Stimulated activated CD8-positive, alpha-beta memory T cell treated with anti-CD3 and anti-CD28 coated beads, Interleukin-12 subunit alpha, Interleukin-12 subunit beta, amount 100 ng/mL, for 1 hour (primary cell): ENCODE data around the gene TBX2.

Experiments used
- DNase-seq: peaks from one replicate; pipeline ENCODE4 v3.0.0-alpha.2; 2020; ENCODE audit warnings: low read depth

Gene TBX2

GRCh38 chr17:61454381-61455323, 55.0 kb downstream of the TBX2 start:
- DNase-seq: no peak

GRCh38 chr17:61455324-61456060, 55.8 kb downstream of the TBX2 start:
- no peak for DNase-seq

GRCh38 chr17:61456061-61456681, 56.5 kb downstream of the TBX2 start:
- no peak for DNase-seq

- no peak for DNase-seq
Observed at GRCh38 chr17:61456688-61457225, 57.1 kb downstream of the TBX2 start.

- DNase-seq: no peak
Observed at GRCh38 chr17:61457226-61457983, 57.8 kb downstream of the TBX2 start.

- no peak for DNase-seq
Observed at GRCh38 chr17:61458000-61458399, 58.4 kb downstream of the TBX2 start.

- DNase-seq: no peak
Observed at GRCh38 chr17:61458421-61459141, 58.9 kb downstream of the TBX2 start.
